Lung (tissue), 12 donors: ENCODE results near the gene OR52B2. TPM values are rescaled to one million over a fixed set of nuclear protein-coding genes. Genes with fewer than 3 reads are reported as not detected.
A peak's percentile ranks its signal among the peaks of the same experiment; 100 is the strongest.

ENCODE experiments used
- ATAC-seq: fragments of 200-7000 bp; cut with Tn5 transposase; one replicate; pipeline ENCODE4 v1.9.1; 2020; ENCODE audit warnings: moderate number of reproducible peaks; ENCODE audit not compliant: insufficient read depth, low FRiP score
- DNase-seq, 3 donors: peaks; one replicate each; pipeline ENCODE4 v3.0.0-alpha.2; 2013 to 2017
- H3K27ac ChIP-seq, 2 donors: one replicate each; pipeline ENCODE4 v1.5.1; 2013; ENCODE audit warnings: mild to moderate bottlenecking in 2 of 2, moderate library complexity in 2 of 2, control low read depth in 1 of 2, inconsistent platforms in 1 of 2, low read depth in 1 of 2, low read length in 1 of 2
- H3K27me3 ChIP-seq, 3 donors: one replicate each; pipeline ENCODE4 v1.5.1; 2013; ENCODE audit warnings: low read length in 2 of 3; ENCODE audit not compliant: control insufficient read depth in 3 of 3, insufficient read depth in 3 of 3
- H3K36me3 ChIP-seq, 4 donors: one replicate each; pipeline ENCODE4 v1.5.1; 2013; ENCODE audit warnings: low read length in 4 of 4, mild to moderate bottlenecking in 1 of 4, moderate library complexity in 1 of 4; ENCODE audit not compliant: control insufficient read depth in 4 of 4, insufficient read depth in 4 of 4
- H3K4me1 ChIP-seq, 5 donors: one replicate each; pipeline ENCODE4 v1.5.1; 2013; ENCODE audit warnings: low read length in 5 of 5, mild to moderate bottlenecking in 2 of 5, moderate library complexity in 1 of 5; ENCODE audit not compliant: control insufficient read depth in 5 of 5, insufficient read depth in 5 of 5
- H3K4me3 ChIP-seq: one replicate; pipeline ENCODE4 v1.5.1; 2013; ENCODE audit warnings: mild to moderate bottlenecking, control low read depth, moderate library complexity
- H3K9ac ChIP-seq, 2 donors: one replicate each; pipeline ENCODE4 v1.5.1; 2013; ENCODE audit warnings: low read length in 2 of 2, control low read depth in 1 of 2; ENCODE audit not compliant: insufficient read depth in 1 of 2
- H3K9me3 ChIP-seq, 4 donors: one replicate each; pipeline ENCODE4 v1.5.1; 2013; ENCODE audit warnings: low read length in 3 of 4, mild to moderate bottlenecking in 1 of 4, moderate library complexity in 1 of 4; ENCODE audit not compliant: control insufficient read depth in 4 of 4, insufficient read depth in 3 of 4
- CTCF ChIP-seq: IDR thresholded peaks from 2 replicates; pipeline ENCODE4 v1.5.1; 2012; ENCODE audit warnings: mild to moderate bottlenecking; ENCODE audit errors: control extremely low read depth, extremely low read depth
- WGBS, 2 donors: extraction: QIAGEN DNeasy Blood & Tissue Kit; methylation state at CpG; one replicate each; pipeline ENCODE4 v1.1.7; 2013; 5-methylcytosine and 5-hydroxymethylcytosine counted together
- polyA plus RNA-seq, 2 donors: library from polyadenylated mRNA; stranded (reverse); fragments of 200-250 nt; gene quantifications; one replicate each; pipeline ENCODE4 v1.2.1, GENCODE V29; 2013
- total RNA-seq, 2 donors: library from RNA; depleted of rRNA in 1 of 2; stranded (reverse); fragments of >200 nt in 1 of 2; gene quantifications; one replicate each; pipeline ENCODE4 v1.2.1, GENCODE V29; 2014 to 2021
- donor health status: control.
- donor health status: control.
- donor health status: Bipolar disorder and iron deficiency.
- donor health status: healthy.
- donor health status: DM: yes; HTN: yes; CAD: no.

The OR52B2 gene
- total and polyA plus RNA-seq, 4 donors = not detected

DNA sequence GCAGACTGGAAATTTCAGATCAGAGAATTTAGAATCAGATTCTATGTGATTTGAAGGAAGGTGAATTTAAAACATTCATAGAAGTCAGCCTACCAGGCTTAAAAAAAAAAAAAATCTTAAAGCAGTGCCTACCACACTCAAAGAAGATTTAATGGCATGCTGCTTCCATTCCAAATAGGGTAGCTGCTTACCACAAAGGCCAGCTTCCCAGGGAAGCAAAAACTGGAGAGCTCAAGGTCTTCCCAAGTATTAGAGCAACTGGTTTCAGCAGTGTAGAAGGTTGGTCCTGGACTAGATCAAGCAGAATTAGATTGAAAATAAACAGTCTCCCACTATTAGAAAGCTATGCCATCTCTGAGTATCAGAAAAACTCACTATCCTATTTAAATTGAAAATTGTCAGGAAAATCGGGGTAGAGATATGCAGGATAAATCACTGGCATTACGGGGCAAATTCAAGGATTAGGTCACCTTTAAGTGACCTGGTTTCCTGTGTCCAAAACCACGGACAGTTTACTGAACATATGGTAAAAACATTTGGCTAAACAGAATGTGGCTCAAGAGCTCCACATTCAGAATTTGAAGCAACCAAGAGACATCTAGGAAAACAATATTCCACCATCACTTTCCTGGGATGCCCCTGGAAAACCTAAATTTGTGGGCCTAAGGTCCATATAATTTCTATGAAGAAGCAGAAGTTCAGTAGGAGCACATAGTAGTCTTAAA is 36.5 kb upstream of the OR52B2 start:
- TF ChIP-seq CTCF = no peak
- H3K36me3 ChIP-seq = peaks cover 9 to 25% (median 16%) of the 10 kb centered on the region in 4 donors

GRCh38 chr11:6205366-6205765 is 35.2 kb upstream of the OR52B2 start, which contains the start of gene C11orf42:
TSS of gene C11orf42 (plus strand) at chr11:6205557. CDS start at chr11:6205616, 59 bp downstream.
- H3K9ac ChIP-seq = no peak within 1 kb of the TSS
- no peak within 1 kb of the TSS for H3K27ac ChIP-seq
- no peak for DNase-seq
- WGBS, 2 donors = 91 to 94% methylated on average over 1 of the region's 1 CpG
- TF ChIP-seq CTCF = no peak
- peaks cover 3 to 14% (median 13%) of the 10 kb centered on the region in 4 donors for H3K36me3 ChIP-seq
- H3K27me3 ChIP-seq = no peaks in the 10 kb centered on the region
- H3K4me1 ChIP-seq = no peaks in the 10 kb centered on the region
- no peak for ATAC-seq
- H3K4me3 ChIP-seq = no peak within 1 kb of the TSS
- H3K9me3 ChIP-seq = no peaks in the 10 kb centered on the region

More for the DNA sequence above, 36.5 kb upstream of the OR52B2 start:
- H3K4me1 ChIP-seq = no peaks in the 10 kb centered on the region
- H3K9me3 ChIP-seq = no peaks in the 10 kb centered on the region
- no peak overlapping the region for H3K4me3 ChIP-seq
- H3K27ac ChIP-seq = no peak overlapping the region
- ATAC-seq (no peak), DNase-seq (no peak)
- H3K9ac ChIP-seq = no peak overlapping the region
- H3K27me3 ChIP-seq = no peaks in the 10 kb centered on the region
- 77 to 83% methylated on average over 3 of the region's 3 CpGs for WGBS, 2 donors

- Histone ChIP-seq H3K27me3 (no peaks in the 10 kb centered on the region), H3K4me1 (no peaks in the 10 kb centered on the region), H3K27ac (no peak overlapping the region), H3K36me3 (peaks cover 3 to 8% (median 7%) of the 10 kb centered on the region in 4 donors), H3K4me3 (no peak overlapping the region), H3K9me3 (no peaks in the 10 kb centered on the region), H3K9ac (no peak overlapping the region)
- ATAC-seq = no peak
- TF ChIP-seq CTCF = no peak
- WGBS, 2 donors = 28 to 81% methylated on average over 1 of the region's 1 CpG
- peak in 1 of 3 donors; percentile 4 for DNase-seq
Observed at GRCh38 chr11:6204706-6205105, 34.6 kb upstream of the OR52B2 start.
